Mesenchymal stem cell (in vitro differentiated cells and primary cell): Measurements from ENCODE around the gene MOV10L1.

ENCODE experiments used
- DNase-seq: peaks from one replicate; pipeline ENCODE4 v3.0.0-alpha.2; 2013
- H2AFZ ChIP-seq: one replicate; pipeline ENCODE4 v1.6.1; 2013; ENCODE audit warnings: low read depth, mild to moderate bottlenecking, control low read depth, inconsistent platforms, low read length, moderate library complexity
- H2AK5ac ChIP-seq: 2 replicates; pipeline ENCODE4 v1.6.1; 2013; ENCODE audit warnings: low read length, moderate library complexity, mild to moderate bottlenecking, inconsistent platforms; ENCODE audit not compliant: severe bottlenecking
- H2BK120ac ChIP-seq: one replicate; pipeline ENCODE4 v1.6.1; 2013; ENCODE audit warnings: low read depth, mild to moderate bottlenecking, inconsistent platforms, low read length, moderate library complexity
- H2BK12ac ChIP-seq, 2 experiments: one replicate each; pipeline ENCODE4 v1.6.1; 2013; ENCODE audit warnings: inconsistent platforms in 2 of 2, low read length in 2 of 2, mild to moderate bottlenecking in 2 of 2, moderate library complexity in 2 of 2, control low read depth in 1 of 2
- H2BK15ac ChIP-seq: one replicate; pipeline ENCODE4 v1.6.1; 2013; ENCODE audit warnings: mild to moderate bottlenecking, low read depth, inconsistent platforms; ENCODE audit not compliant: poor library complexity, severe bottlenecking
- H2BK5ac ChIP-seq: 2 replicates; pipeline ENCODE4 v1.6.1; 2013; ENCODE audit warnings: low read depth, mild to moderate bottlenecking, low read length, control low read depth, inconsistent platforms; ENCODE audit not compliant: poor library complexity, severe bottlenecking
- H3K14ac ChIP-seq, 2 experiments: one replicate each; pipeline ENCODE4 v1.6.1; 2013; ENCODE audit warnings: inconsistent platforms in 2 of 2, low read length in 2 of 2, control low read depth in 1 of 2, mild to moderate bottlenecking in 1 of 2, moderate library complexity in 1 of 2
- H3K18ac ChIP-seq, 2 experiments: one replicate each; pipeline ENCODE4 v1.6.1; 2013; ENCODE audit warnings: inconsistent platforms in 2 of 2, low read length in 2 of 2, control low read depth in 1 of 2, low read depth in 1 of 2, mild to moderate bottlenecking in 1 of 2
- H3K23ac ChIP-seq, 2 experiments: one replicate each; pipeline ENCODE4 v1.6.1; 2013; ENCODE audit warnings: inconsistent platforms in 2 of 2, low read length in 2 of 2, mild to moderate bottlenecking in 2 of 2, moderate library complexity in 2 of 2, control low read depth in 1 of 2
- H3K27ac ChIP-seq: 2 replicates; pipeline ENCODE4 v1.5.1; 2013; ENCODE audit warnings: mild to moderate bottlenecking, moderate library complexity, low read length, control low read depth, inconsistent platforms; ENCODE audit not compliant: poor library complexity, severe bottlenecking
- H3K27me3 ChIP-seq, 2 experiments: 2 replicates each; pipeline versions ENCODE4 v1.6.1 to v1.7.0; 2013; ENCODE audit warnings: low read length in 2 of 2, mild to moderate bottlenecking in 2 of 2, moderate library complexity in 2 of 2, control low read depth in 1 of 2, inconsistent platforms in 1 of 2; ENCODE audit not compliant: control insufficient read depth in 1 of 2, insufficient read depth in 1 of 2
- H3K36me3 ChIP-seq, 2 experiments: 2 replicates each; pipeline versions ENCODE4 v1.6.1 to v1.7.0; 2013; ENCODE audit warnings: low read length in 2 of 2, control low read depth in 1 of 2, inconsistent platforms in 1 of 2, low read depth in 1 of 2, mild to moderate bottlenecking in 1 of 2; ENCODE audit not compliant: insufficient read depth in 2 of 2, control insufficient read depth in 1 of 2
- H3K4ac ChIP-seq, 2 experiments: one replicate each; pipeline ENCODE4 v1.6.1; 2013; ENCODE audit warnings: inconsistent platforms in 2 of 2, low read length in 2 of 2, mild to moderate bottlenecking in 2 of 2, moderate library complexity in 2 of 2, control low read depth in 1 of 2, low read depth in 1 of 2
- H3K4me1 ChIP-seq: 2 replicates; pipeline ENCODE4 v1.6.1; 2013; ENCODE audit warnings: low read depth, low read length, control low read depth; ENCODE audit not compliant: control insufficient read depth, insufficient read depth
- H3K4me2 ChIP-seq: 2 replicates; pipeline ENCODE4 v1.6.1; 2013; ENCODE audit warnings: low read length, mild to moderate bottlenecking, inconsistent platforms; ENCODE audit not compliant: poor library complexity, severe bottlenecking
- H3K4me3 ChIP-seq, 2 experiments: 2 replicates each; pipeline versions ENCODE4 v1.5.1 to v1.7.0; 2013; ENCODE audit warnings: low read length in 2 of 2, mild to moderate bottlenecking in 2 of 2, control low read depth in 1 of 2, low read depth in 1 of 2; ENCODE audit not compliant: insufficient read depth in 1 of 2
- H3K79me1 ChIP-seq: replicated peaks from 2 replicates; pipeline ENCODE4 v1.6.1; 2013; ENCODE audit warnings: mild to moderate bottlenecking, control low read depth, low read length, inconsistent platforms; ENCODE audit not compliant: poor library complexity, severe bottlenecking
- H3K9ac ChIP-seq: 2 replicates; pipeline ENCODE4 v1.7.0; 2013; ENCODE audit warnings: mild to moderate bottlenecking, low read length, moderate library complexity
- H3K9me3 ChIP-seq: 2 replicates; pipeline ENCODE4 v1.7.0; 2013; ENCODE audit warnings: mild to moderate bottlenecking, low read length; ENCODE audit not compliant: control insufficient read depth
- H4K8ac ChIP-seq: one replicate; pipeline ENCODE4 v1.6.1; 2013; ENCODE audit warnings: inconsistent platforms, mild to moderate bottlenecking, low read length, moderate library complexity
- H4K91ac ChIP-seq: one replicate; pipeline ENCODE4 v1.6.1; 2013; ENCODE audit warnings: mild to moderate bottlenecking, low read length, inconsistent platforms
- WGBS: methylation state at CpG from one replicate; pipeline ENCODE4 v1.1.7; 2013; ENCODE audit warnings: mixed read lengths; 5-methylcytosine and 5-hydroxymethylcytosine counted together

MOV10L1 gene

GRCh38 chr22:50070366-50070765 is 19.4 kb upstream of the MOV10L1 start:
- H3K4me2 ChIP-seq, result no peak overlapping the region
- H3K4me1 ChIP-seq, result no peaks in the 10 kb centered on the region
- no peaks in the 10 kb centered on the region for H3K9me3 ChIP-seq
- DNase-seq, result no peak
- H2AFZ ChIP-seq, result no peak overlapping the region
- no peak overlapping the region for H3K27ac ChIP-seq
- no peak overlapping the region for H2AK5ac ChIP-seq
- no peak overlapping the region for H3K18ac ChIP-seq
- H3K4me3 ChIP-seq, result no peak overlapping the region
- no peak overlapping the region for H2BK12ac ChIP-seq
- 90% methylated on average over 8 of the region's 8 CpGs for WGBS
- no peak overlapping the region for H2BK120ac ChIP-seq
- H3K36me3 ChIP-seq, result no peaks in the 10 kb centered on the region
- H3K23ac ChIP-seq, result no peak overlapping the region
- no peak overlapping the region for H2BK15ac ChIP-seq
- no peak overlapping the region for H4K91ac ChIP-seq
- H3K4ac ChIP-seq, result no peak overlapping the region
- H3K14ac ChIP-seq, result peak overlapping the region in 1 of 2 experiments; percentile 61
- peaks cover 6 to 20% of the 10 kb centered on the region in 2 experiments for H3K27me3 ChIP-seq
- H2BK5ac ChIP-seq, result no peak overlapping the region
- no peak overlapping the region for H3K9ac ChIP-seq
- peak overlapping the region; percentile 69 for H4K8ac ChIP-seq
- H3K79me1 ChIP-seq, result no peaks in the 10 kb centered on the region

GRCh38 chr22:50071432-50072166 is 18.2 kb upstream of the MOV10L1 start:
- Histone ChIP-seq H3K14ac (no peak overlapping the region), H2BK12ac (no peak overlapping the region), H3K18ac (no peak overlapping the region), H3K79me1 (no peaks in the 10 kb centered on the region), H2BK120ac (no peak overlapping the region), H4K91ac (no peak overlapping the region), H3K4me3 (no peak overlapping the region), H3K4me2 (no peak overlapping the region), H3K23ac (no peak overlapping the region), H2AK5ac (no peak overlapping the region), H3K27ac (no peak overlapping the region), H2BK15ac (no peak overlapping the region), H3K4ac (no peak overlapping the region), H3K9me3 (no peaks in the 10 kb centered on the region), H2AFZ (no peak overlapping the region), H3K27me3 (peaks cover 0 to 20% of the 10 kb centered on the region in 2 experiments), H3K9ac (no peak overlapping the region), H4K8ac (no peak overlapping the region), H2BK5ac (no peak overlapping the region), H3K36me3 (no peaks in the 10 kb centered on the region), H3K4me1 (no peaks in the 10 kb centered on the region)
- no peak for DNase-seq
- 87% methylated on average over 13 of the region's 14 CpGs for WGBS

- H2BK120ac ChIP-seq, result no peak overlapping the region
- no peak overlapping the region for H2BK15ac ChIP-seq
- H3K27ac ChIP-seq, result no peak overlapping the region
- no peaks in the 10 kb centered on the region for H3K79me1 ChIP-seq
- WGBS, result 84% methylated on average over 9 of the region's 9 CpGs
- no peaks in the 10 kb centered on the region for H3K36me3 ChIP-seq
- no peaks in the 10 kb centered on the region for H3K9me3 ChIP-seq
- peak overlapping the region; percentile 13 for H4K91ac ChIP-seq
- no peaks in the 10 kb centered on the region for H3K4me1 ChIP-seq
- H2AK5ac ChIP-seq, result no peak overlapping the region
- peaks cover 0 to 22% of the 10 kb centered on the region in 2 experiments for H3K27me3 ChIP-seq
- DNase-seq, result no peak
- no peak overlapping the region for H3K4ac ChIP-seq
- no peak overlapping the region for H4K8ac ChIP-seq
- H2AFZ ChIP-seq, result no peak overlapping the region
- no peak overlapping the region for H3K14ac ChIP-seq
- H3K9ac ChIP-seq, result no peak overlapping the region
- H3K18ac ChIP-seq, result no peak overlapping the region
- H3K23ac ChIP-seq, result no peak overlapping the region
- H2BK5ac ChIP-seq, result no peak overlapping the region
- H2BK12ac ChIP-seq, result no peak overlapping the region
- H3K4me2 ChIP-seq, result no peak overlapping the region
- H3K4me3 ChIP-seq, result peak overlapping the region in 1 of 2 experiments; percentile 0
Observed at GRCh38 chr22:50072167-50072555, 17.6 kb upstream of the MOV10L1 start.

- DNase-seq, result no peak
- H3K9me3 ChIP-seq, result no peaks in the 10 kb centered on the region
- H4K8ac ChIP-seq, result no peak overlapping the region
- H3K4me3 ChIP-seq, result no peak overlapping the region
- no peak overlapping the region for H3K18ac ChIP-seq
- H2BK12ac ChIP-seq, result no peak overlapping the region
- no peaks in the 10 kb centered on the region for H3K4me1 ChIP-seq
- H2BK5ac ChIP-seq, result no peak overlapping the region
- H3K14ac ChIP-seq, result no peak overlapping the region
- no peak overlapping the region for H3K4me2 ChIP-seq
- H3K9ac ChIP-seq, result no peak overlapping the region
- no peak overlapping the region for H2BK120ac ChIP-seq
- no peak overlapping the region for H2AK5ac ChIP-seq
- WGBS, result 89% methylated on average over 28 of the region's 28 CpGs
- no peak overlapping the region for H3K27ac ChIP-seq
- H2AFZ ChIP-seq, result no peak overlapping the region
- H4K91ac ChIP-seq, result no peak overlapping the region
- H2BK15ac ChIP-seq, result no peak overlapping the region
- no peak overlapping the region for H3K4ac ChIP-seq
- H3K36me3 ChIP-seq, result no peaks in the 10 kb centered on the region
- H3K79me1 ChIP-seq, result no peaks in the 10 kb centered on the region
- H3K23ac ChIP-seq, result peak overlapping the region in 1 of 2 experiments; percentile 46
- H3K27me3 ChIP-seq, result peaks cover 0 to 24% of the 10 kb centered on the region in 2 experiments
Observed at GRCh38 chr22:50072714-50073538, 16.9 kb upstream of the MOV10L1 start.
